Transverse colon (tissue), 4 donors: ENCODE data around the gene DGAT2. TPM values are rescaled to one million over a fixed set of nuclear protein-coding genes. Genes with fewer than 3 reads are reported as not detected.

Experiments used
- DNase-seq: peaks from one replicate; pipeline ENCODE4 v3.0.0-alpha.2; 2019
- H3K27ac ChIP-seq, 4 donors: fragments of 200-600 bp; sonication (generic); 2 replicates each; pipeline ENCODE4 v1.5.1; 2016 to 2018; ENCODE audit warnings: inconsistent platforms in 4 of 4
- H3K27me3 ChIP-seq: fragments of 200-600 bp; sonication (generic); 2 replicates; pipeline ENCODE4 v1.5.1; 2017; ENCODE audit warnings: inconsistent platforms
- H3K36me3 ChIP-seq, 4 donors: fragments of 200-600 bp; sonication (generic); 2 replicates each; pipeline ENCODE4 v1.5.1; 2017 to 2019; ENCODE audit warnings: inconsistent platforms in 4 of 4
- H3K4me1 ChIP-seq, 4 donors: fragments of 200-600 bp; sonication (generic); 2 replicates each; pipeline ENCODE4 v1.5.1; 2017 to 2020; ENCODE audit warnings: inconsistent platforms in 4 of 4
- H3K4me3 ChIP-seq, 4 donors: fragments of 200-600 bp; sonication (generic); 1 replicate in 1 of 4; 2 replicates in 3 of 4; pipeline versions ENCODE4 v1.5.1 to v1.6.1; 2017 to 2019; ENCODE audit warnings: inconsistent platforms in 4 of 4
- H3K9me3 ChIP-seq, 2 donors: fragments of 200-600 bp; sonication (generic); 2 replicates each; pipeline ENCODE4 v1.5.1; 2017 to 2019; ENCODE audit warnings: inconsistent platforms in 2 of 2
- EP300 ChIP-seq: sonication (generic); formaldehyde crosslinking; IDR thresholded peaks from one replicate; pipeline ENCODE4 v1.6.1; 2017; ENCODE audit warnings: antibody characterized with exemption, low read depth
- POLR2A ChIP-seq: fragments of 450-650 bp; IDR thresholded peaks from one replicate; pipeline ENCODE4 v1.6.1; 2016; ENCODE audit warnings: antibody characterized with exemption, mild to moderate bottlenecking, moderate library complexity
- POLR2AphosphoS5 ChIP-seq, 3 donors: sonication (generic); formaldehyde crosslinking; IDR thresholded peaks; one replicate each; pipeline ENCODE4 v1.6.1; 2016; ENCODE audit warnings: antibody characterized with exemption in 3 of 3
- WGBS, 2 donors: methylation state at CpG; one replicate each; pipeline ENCODE4 v1.1.5; 2018; ENCODE audit warnings: low coverage in 1 of 2; 5-methylcytosine and 5-hydroxymethylcytosine counted together
- in situ Hi-C, 4 donors: fragments of 200-750 bp; cut with MboI; loops; one replicate each; pipeline versions ENCODE4 v1.15.0 to v1.15.1; 2017; ENCODE audit warnings: low sequenced_read_pairs in 3 of 4, low pct_ligation_motif_present in 1 of 4, low pct_unique_long_range_greater_than_20kb in 1 of 4
- intact Hi-C: fragments of 100-400 bp; cut with DNase I; formaldehyde crosslinking; loops from one replicate; pipeline ENCODE4 v1.15.1; 2023; ENCODE audit warnings: low total_unique reads
- total RNA-seq, 4 donors: library from RNA; depleted of rRNA; stranded (reverse); fragments of >200 nt; gene quantifications; one replicate each; pipeline ENCODE4 v1.1.0, GENCODE V29; 2016
- TF ChIP-seq, protein P1 (sequence below), 5 experiments: fragments of 200-600 bp in 3 of 5; fragments of 450-650 bp in 2 of 5; sonication (generic) in 3 of 5; IDR thresholded peaks; 1 replicate in 2 of 5; 2 replicates in 3 of 5; pipeline ENCODE4 v1.5.1; 2016 to 2017; ENCODE audit warnings: antibody characterized with exemption in 5 of 5, inconsistent platforms in 3 of 5, mild to moderate bottlenecking in 2 of 5, moderate library complexity in 1 of 5

Gene DGAT2, protein sequence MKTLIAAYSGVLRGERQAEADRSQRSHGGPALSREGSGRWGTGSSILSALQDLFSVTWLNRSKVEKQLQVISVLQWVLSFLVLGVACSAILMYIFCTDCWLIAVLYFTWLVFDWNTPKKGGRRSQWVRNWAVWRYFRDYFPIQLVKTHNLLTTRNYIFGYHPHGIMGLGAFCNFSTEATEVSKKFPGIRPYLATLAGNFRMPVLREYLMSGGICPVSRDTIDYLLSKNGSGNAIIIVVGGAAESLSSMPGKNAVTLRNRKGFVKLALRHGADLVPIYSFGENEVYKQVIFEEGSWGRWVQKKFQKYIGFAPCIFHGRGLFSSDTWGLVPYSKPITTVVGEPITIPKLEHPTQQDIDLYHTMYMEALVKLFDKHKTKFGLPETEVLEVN
- 1 to 10 TPM in 2 of 4 donors, not detected in 2; 3.3 to 3.7 TPM for total RNA-seq

DNA sequence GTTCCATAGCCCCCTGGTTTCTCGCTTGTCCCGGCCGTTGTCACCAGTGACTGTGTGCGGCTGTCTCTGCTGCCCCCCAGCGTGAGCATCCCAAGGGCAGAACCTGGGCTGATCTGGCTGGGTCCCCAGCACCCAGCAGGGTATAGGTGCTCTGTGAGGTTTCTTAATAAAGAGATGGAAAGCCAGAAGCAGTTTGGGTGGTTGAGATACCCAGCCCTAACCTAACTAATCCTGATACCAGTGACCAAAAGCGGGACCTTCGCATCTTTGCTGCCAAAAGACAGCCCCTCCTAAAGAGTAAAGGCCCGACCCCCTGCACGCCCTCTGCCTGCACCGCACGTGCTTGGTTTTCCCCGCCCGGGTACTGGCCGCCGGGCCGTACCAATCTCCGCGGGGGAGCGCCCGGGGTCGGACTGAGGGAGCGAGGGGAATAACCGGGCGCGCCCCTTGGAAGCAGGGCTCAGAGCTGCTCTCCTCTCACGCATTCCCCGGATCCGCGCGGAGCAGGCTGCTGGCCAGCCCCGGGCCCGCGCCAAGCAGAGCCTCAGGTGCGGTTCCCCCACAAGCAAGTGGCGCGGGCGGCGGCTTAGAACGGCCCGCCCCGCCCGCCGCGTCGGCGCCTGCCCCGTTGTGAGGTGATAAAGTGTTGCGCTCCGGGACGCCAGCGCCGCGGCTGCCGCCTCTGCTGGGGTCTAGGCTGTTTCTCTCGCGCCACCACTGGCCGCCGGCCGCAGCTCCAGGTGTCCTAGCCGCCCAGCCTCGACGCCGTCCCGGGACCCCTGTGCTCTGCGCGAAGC is at the start of gene DGAT2:
DGAT2 (plus strand) TSS at position 667 of the 797 bp plus-strand sequence. CDS start 214 bp downstream, outside the sequence.
- Histone ChIP-seq H3K27me3 (peaks cover 11% of the 10 kb centered on the region), H3K9me3 (no peaks in the 10 kb centered on the region), H3K4me1 (peaks cover 10 to 17% (median 15%) of the 10 kb centered on the region in 4 donors), H3K4me3 (peak within 1 kb of the TSS; percentile 23 to 60 (median 32)), H3K27ac (peak within 1 kb of the TSS in 2 of 4 donors; percentile 21 to 49), H3K36me3 (no peaks in the 10 kb centered on the region)
- TF ChIP-seq POLR2A: no peak
- TF ChIP-seq, protein P1, sequence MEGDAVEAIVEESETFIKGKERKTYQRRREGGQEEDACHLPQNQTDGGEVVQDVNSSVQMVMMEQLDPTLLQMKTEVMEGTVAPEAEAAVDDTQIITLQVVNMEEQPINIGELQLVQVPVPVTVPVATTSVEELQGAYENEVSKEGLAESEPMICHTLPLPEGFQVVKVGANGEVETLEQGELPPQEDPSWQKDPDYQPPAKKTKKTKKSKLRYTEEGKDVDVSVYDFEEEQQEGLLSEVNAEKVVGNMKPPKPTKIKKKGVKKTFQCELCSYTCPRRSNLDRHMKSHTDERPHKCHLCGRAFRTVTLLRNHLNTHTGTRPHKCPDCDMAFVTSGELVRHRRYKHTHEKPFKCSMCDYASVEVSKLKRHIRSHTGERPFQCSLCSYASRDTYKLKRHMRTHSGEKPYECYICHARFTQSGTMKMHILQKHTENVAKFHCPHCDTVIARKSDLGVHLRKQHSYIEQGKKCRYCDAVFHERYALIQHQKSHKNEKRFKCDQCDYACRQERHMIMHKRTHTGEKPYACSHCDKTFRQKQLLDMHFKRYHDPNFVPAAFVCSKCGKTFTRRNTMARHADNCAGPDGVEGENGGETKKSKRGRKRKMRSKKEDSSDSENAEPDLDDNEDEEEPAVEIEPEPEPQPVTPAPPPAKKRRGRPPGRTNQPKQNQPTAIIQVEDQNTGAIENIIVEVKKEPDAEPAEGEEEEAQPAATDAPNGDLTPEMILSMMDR (IDR thresholded peaks at IDR 0.05): peak in 3 of 5 experiments; percentile 5 to 30 (median 26)
- peak in 1 of 3 donors; percentile 9 for TF ChIP-seq POLR2AphosphoS5 (IDR thresholded peaks at IDR 0.05)
- no peak for TF ChIP-seq EP300
- 5% methylated on average over 66 of the region's 66 CpGs; no CpG with 5 or more reads in 1 of the 2 donors for WGBS, 2 donors
- DNase-seq: peak; percentile 80
- intact Hi-C loops (no loop called here), in situ Hi-C loops (no loop called here)

DNA sequence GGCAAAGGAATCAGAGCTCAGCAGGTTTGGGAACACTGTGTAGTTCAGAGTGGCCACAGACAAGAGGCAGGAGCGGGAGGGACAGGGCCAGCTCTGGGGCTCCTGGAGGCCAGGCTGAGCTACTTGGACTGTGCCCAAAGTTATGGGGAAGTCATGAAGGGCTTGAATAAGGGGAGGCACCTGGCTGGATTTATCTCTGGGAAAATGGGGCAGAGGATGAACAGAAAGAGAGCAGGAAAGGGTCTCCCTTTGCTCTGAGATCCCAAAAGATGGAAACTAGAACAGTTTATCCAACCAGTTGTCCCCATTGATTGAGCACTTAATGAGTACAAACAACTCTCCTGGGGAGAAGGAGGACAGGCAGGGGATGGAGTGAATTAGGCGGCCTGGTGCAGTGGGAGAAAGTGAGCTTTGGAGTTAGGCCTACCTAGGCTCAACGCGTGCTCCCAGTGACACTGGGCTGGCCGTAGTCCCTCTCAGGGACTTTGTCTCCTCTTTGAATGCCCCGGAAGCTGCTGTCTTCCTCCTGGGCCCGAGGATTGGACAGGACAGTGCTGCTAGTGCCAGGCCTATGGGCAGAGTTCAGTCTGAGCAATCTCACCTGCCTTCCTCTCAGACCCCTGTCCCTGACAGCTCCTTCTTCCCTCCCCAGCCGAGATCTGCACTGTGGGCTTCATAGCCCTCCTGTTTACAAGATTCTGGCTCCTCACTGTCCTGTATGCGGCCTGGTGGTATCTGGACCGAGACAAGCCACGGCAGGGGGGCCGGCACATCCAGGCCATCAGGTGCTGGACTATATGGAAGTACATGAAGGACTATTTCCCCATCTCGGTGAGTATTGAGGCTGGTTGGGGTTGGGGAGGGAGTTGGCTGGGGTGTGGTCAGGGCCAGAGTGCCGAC is 49.0 kb upstream of the DGAT2 start:
- Histone ChIP-seq H3K27ac (peak overlapping the region; percentile 85 to 90 (median 88)), H3K27me3 (no peaks in the 10 kb centered on the region), H3K9me3 (no peaks in the 10 kb centered on the region), H3K4me3 (peak overlapping the region in 2 of 4 donors; percentile 41 to 52), H3K36me3 (no peaks in the 10 kb centered on the region), H3K4me1 (peaks cover 6 to 65% (median 53%) of the 10 kb centered on the region in 4 donors)
- in situ Hi-C loops (no loop called here), intact Hi-C loops (no loop called here)
- TF ChIP-seq POLR2AphosphoS5 (IDR thresholded peaks at IDR 0.05) (peak in 2 of 3 donors; percentile 58 to 67), EP300 (no peak), POLR2A (peak; percentile 65)
- TF ChIP-seq, protein P1 (IDR thresholded peaks at IDR 0.05): no peak
- WGBS, 2 donors: 66% methylated on average over 14 of the region's 14 CpGs; no CpG with 5 or more reads in 1 of the 2 donors
- DNase-seq: peak; percentile 70

DNA sequence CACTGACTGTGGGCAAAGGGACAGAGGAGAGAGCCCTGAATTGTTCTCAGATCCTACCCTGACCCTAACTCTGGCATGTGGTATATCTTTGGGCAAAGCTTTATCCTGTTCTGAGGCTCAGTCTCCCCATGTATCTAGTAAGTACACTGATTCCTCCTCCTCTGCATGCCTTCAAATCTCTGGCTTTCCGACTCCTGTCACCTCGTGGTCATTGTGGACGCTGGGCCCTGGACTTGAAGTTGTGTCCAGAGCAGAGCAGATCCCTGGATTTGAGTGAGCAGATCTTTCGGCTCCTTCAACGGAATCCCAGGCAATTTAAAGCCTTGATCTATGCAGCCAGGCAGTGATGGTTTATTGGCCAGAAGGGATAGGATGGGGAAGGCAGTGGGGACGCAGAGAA is 47.9 kb upstream of the DGAT2 start:
- 96% methylated on average over 6 of the region's 6 CpGs; no CpG with 5 or more reads in 1 of the 2 donors for WGBS, 2 donors
- no peaks in the 10 kb centered on the region for H3K9me3 ChIP-seq
- no peaks in the 10 kb centered on the region for H3K27me3 ChIP-seq
- H3K4me1 ChIP-seq: peaks cover 3 to 55% (median 46%) of the 10 kb centered on the region in 4 donors
- peak overlapping the region; percentile 85 to 90 (median 88) for H3K27ac ChIP-seq
- no peak overlapping the region for H3K4me3 ChIP-seq
- H3K36me3 ChIP-seq: no peaks in the 10 kb centered on the region
- DNase-seq: no peak
- in situ Hi-C loops (no loop called here), intact Hi-C loops (no loop called here)
- no peak for TF ChIP-seq POLR2A
- TF ChIP-seq, protein P1 (IDR thresholded peaks at IDR 0.05): no peak
- TF ChIP-seq POLR2AphosphoS5 (IDR thresholded peaks at IDR 0.05): no peak
- TF ChIP-seq EP300: no peak
